DND-41 (cell line): Measurements from ENCODE around the gene RNF144A.

Source experiments
- EZH2 ChIP-seq: IDR thresholded peaks from 3 replicates; pipeline ENCODE4 v1.6.1; 2012; ENCODE audit warnings: borderline replicate concordance, low read depth, mild to moderate bottlenecking, moderate library complexity, low read length, inconsistent platforms; ENCODE audit not compliant: severe bottlenecking
- TF ChIP-seq, protein P1 (sequence below): IDR thresholded peaks from 2 replicates; pipeline ENCODE4 v1.5.1; 2012; ENCODE audit warnings: borderline replicate concordance, low read length, moderate library complexity, mild to moderate bottlenecking; ENCODE audit not compliant: poor library complexity, severe bottlenecking; ENCODE audit errors: extremely low read depth

DNA sequence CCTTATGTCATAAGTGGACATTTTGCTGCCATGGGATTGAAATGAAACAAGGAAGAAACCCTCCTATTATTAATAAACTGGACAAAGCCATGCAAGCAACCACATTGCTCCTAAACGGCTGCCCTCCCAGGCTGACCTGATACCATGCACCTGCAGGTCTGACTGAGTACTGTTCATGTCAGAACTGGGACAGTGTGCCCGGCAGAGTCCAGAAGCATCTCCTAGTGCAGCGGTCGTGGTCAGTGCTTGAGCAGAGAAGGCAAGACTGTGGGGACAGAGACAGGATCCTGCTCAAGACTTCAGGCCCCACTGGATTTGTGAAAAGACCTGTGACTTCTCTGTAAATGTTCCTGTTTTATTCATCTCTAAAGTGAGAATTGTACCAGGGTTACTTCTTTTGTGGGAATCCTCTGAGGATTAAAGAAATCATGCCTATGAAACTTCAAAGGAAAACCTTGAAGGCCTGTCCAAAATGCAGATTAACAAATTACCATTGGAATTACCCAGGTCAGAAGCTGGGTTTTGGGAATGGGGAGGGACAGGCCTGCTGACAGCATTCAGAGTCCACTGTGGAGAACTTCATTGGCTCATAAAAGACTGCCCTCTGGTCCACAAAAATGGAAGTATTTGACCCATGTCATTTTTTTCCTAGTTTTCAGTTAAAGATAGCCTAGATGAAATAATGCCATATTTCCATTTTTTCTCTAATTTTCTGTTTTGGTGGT, 13.9 kb downstream of the RNF144A start:
- TF ChIP-seq, protein P1, sequence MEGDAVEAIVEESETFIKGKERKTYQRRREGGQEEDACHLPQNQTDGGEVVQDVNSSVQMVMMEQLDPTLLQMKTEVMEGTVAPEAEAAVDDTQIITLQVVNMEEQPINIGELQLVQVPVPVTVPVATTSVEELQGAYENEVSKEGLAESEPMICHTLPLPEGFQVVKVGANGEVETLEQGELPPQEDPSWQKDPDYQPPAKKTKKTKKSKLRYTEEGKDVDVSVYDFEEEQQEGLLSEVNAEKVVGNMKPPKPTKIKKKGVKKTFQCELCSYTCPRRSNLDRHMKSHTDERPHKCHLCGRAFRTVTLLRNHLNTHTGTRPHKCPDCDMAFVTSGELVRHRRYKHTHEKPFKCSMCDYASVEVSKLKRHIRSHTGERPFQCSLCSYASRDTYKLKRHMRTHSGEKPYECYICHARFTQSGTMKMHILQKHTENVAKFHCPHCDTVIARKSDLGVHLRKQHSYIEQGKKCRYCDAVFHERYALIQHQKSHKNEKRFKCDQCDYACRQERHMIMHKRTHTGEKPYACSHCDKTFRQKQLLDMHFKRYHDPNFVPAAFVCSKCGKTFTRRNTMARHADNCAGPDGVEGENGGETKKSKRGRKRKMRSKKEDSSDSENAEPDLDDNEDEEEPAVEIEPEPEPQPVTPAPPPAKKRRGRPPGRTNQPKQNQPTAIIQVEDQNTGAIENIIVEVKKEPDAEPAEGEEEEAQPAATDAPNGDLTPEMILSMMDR = no peak
- TF ChIP-seq EZH2 = no peak
